Hepatocyte (in vitro differentiated cells): ENCODE measurements around the gene CDK5. TPM values are rescaled to one million over a fixed set of nuclear protein-coding genes. Genes with fewer than 3 reads are reported as not detected.
A peak's percentile ranks its signal among the peaks of the same experiment; 100 is the strongest.

ENCODE experiments used
- DNase-seq: peaks from one replicate; pipeline ENCODE4 v3.0.0-alpha.2; 2016; ENCODE audit warnings: low spot score
- H2AFZ ChIP-seq: fragments of 200-600 bp; sonication (generic); 2 replicates; pipeline ENCODE4 v1.6.0; 2016; ENCODE audit warnings: antibody characterized with exemption, mild to moderate bottlenecking
- H3K27ac ChIP-seq: fragments of 200-600 bp; sonication (generic); 2 replicates; pipeline ENCODE4 v1.5.1; 2016; ENCODE audit warnings: mild to moderate bottlenecking
- H3K27me3 ChIP-seq: fragments of 200-600 bp; sonication (generic); 2 replicates; pipeline ENCODE4 v1.6.1; 2016
- H3K36me3 ChIP-seq: fragments of 200-600 bp; sonication (generic); replicated peaks from 2 replicates; pipeline ENCODE4 v1.5.1; 2016; ENCODE audit warnings: low read depth; ENCODE audit not compliant: insufficient read depth
- H3K4me1 ChIP-seq: fragments of 200-600 bp; sonication (generic); 2 replicates; pipeline ENCODE4 v1.5.1; 2016; ENCODE audit warnings: mild to moderate bottlenecking, moderate library complexity; ENCODE audit not compliant: insufficient read depth
- H3K4me2 ChIP-seq: fragments of 200-600 bp; sonication (generic); 2 replicates; pipeline ENCODE4 v1.6.0; 2016
- H3K4me3 ChIP-seq: fragments of 200-600 bp; sonication (generic); 2 replicates; pipeline ENCODE4 v1.5.1; 2016; ENCODE audit warnings: mild to moderate bottlenecking
- H3K79me2 ChIP-seq: fragments of 200-600 bp; sonication (generic); 2 replicates; pipeline ENCODE4 v1.6.0; 2017; ENCODE audit warnings: mild to moderate bottlenecking
- H3K9me2 ChIP-seq: fragments of 200-600 bp; sonication (generic); replicated peaks from 2 replicates; pipeline ENCODE4 v1.6.0; 2017; ENCODE audit warnings: mild to moderate bottlenecking; ENCODE audit not compliant: insufficient read depth
- H3K9me3 ChIP-seq: fragments of 200-600 bp; sonication (generic); 2 replicates; pipeline ENCODE4 v1.5.1; 2016; ENCODE audit warnings: low read depth, mild to moderate bottlenecking
- H4K20me1 ChIP-seq: fragments of 200-600 bp; sonication (generic); 2 replicates; pipeline ENCODE4 v1.6.0; 2016; ENCODE audit warnings: mild to moderate bottlenecking; ENCODE audit not compliant: insufficient read depth, poor library complexity, severe bottlenecking
- EZH2 ChIP-seq: fragments of 200-600 bp; sonication (generic); IDR thresholded peaks from 2 replicates; pipeline ENCODE4 v1.6.1; 2016; ENCODE audit warnings: antibody characterized with exemption, mild to moderate bottlenecking, borderline replicate concordance
- EZH2phosphoT487 ChIP-seq: fragments of 200-600 bp; sonication (generic); IDR thresholded peaks from one replicate; pipeline ENCODE4 v1.6.1; 2018; ENCODE audit warnings: antibody characterized with exemption, mild to moderate bottlenecking, low read depth, moderate library complexity; ENCODE audit not compliant: unreplicated experiment, severe bottlenecking
- WGBS: methylation state at CpG from one replicate; pipeline ENCODE4 v1.1.6; 2016; ENCODE audit warnings: low lambda C conversion rate; ENCODE audit errors: missing lambda C conversion rate; 5-methylcytosine and 5-hydroxymethylcytosine counted together
- polyA plus RNA-seq: library from polyadenylated mRNA; unstranded; fragments of >200 nt; fragmentation: Nextera tagmentation; extraction: Ambion mirVana; gene quantifications from 2 replicates; pipeline ENCODE4 v1.2.1, GENCODE V29; 2016
- total RNA-seq: library from RNA; depleted of rRNA; stranded (reverse); fragments of >200 nt; gene quantifications from 2 replicates; pipeline ENCODE4 v1.2.3, GENCODE V29; 2014
- TF ChIP-seq, protein P1 (sequence below): fragments of 200-600 bp; sonication (generic); IDR thresholded peaks from 2 replicates; pipeline ENCODE4 v1.5.1; 2016; ENCODE audit warnings: antibody characterized with exemption, mild to moderate bottlenecking; ENCODE audit not compliant: poor library complexity

Gene CDK5
- total and polyA plus RNA-seq, 2 experiments from 2014 or later, result 17.4 to 29.4 TPM

DNA sequence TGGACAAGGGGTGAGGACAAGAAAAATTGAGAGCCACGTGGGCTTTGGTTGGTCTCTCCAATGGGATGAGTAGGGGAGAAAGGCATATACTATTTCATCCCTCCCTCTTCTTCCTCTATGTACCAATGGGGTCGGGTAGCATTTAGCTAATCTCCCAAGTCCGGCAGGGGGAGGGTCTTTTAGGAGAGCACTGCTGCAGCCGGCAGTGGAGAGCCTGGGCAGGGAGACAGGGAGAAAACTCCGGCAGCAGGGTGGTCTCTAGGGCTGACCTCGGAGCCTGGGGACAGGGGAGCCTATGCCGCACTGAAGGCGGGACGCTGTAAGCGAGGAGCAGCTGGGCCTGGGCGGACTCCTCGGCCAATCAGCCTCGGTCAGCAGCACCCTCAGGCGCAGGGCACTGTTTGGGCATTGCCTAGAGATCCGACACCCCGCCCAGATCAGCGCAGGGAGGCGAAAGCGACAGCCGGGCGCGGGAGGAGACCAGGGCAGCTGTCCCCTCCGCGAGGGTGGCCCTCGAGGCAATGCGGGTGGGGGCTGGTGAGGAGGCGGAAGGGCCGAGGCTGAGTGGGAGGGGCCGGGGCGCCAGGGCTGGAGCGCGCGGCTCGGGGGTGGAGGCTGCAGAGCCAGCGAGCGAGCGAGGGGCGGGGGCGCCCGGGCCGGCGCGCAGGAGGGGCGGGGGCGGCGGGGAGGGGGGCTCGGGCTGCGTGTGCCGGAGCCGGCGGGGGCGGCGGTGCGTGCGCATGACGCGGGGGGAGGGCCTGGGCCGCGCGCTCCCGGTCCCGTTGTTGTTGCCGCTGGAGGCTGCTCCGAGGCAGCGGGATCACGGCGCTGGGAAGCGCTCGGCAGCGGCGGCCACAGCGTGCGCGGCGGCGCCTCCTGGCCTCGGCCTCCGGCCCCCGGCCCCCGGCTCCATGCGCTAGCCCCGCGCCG, 28.3 kb upstream of the CDK5 start, which contains the start of gene AGAP3:
AGAP3 (plus strand) TSS at position 785 of the 930 bp plus-strand sequence. CDS start 267 bp downstream, outside the sequence.
- Histone ChIP-seq H3K4me1 (peaks cover 61% of the 10 kb centered on the region), H3K9me2 (no peaks in the 10 kb centered on the region), H3K27me3 (no peaks in the 10 kb centered on the region), H3K27ac (peak within 1 kb of the TSS; percentile 91), H3K36me3 (no peaks in the 10 kb centered on the region), H4K20me1 (peaks cover 30% of the 10 kb centered on the region), H3K4me2 (peak within 1 kb of the TSS; percentile 100), H3K79me2 (peaks cover 59% of the 10 kb centered on the region), H2AFZ (peak within 1 kb of the TSS; percentile 89), H3K9me3 (no peaks in the 10 kb centered on the region), H3K4me3 (peak within 1 kb of the TSS; percentile 95)
- WGBS, result 1% methylated on average over 22 of the region's 84 CpGs
- peak; percentile 91 for DNase-seq
- TF ChIP-seq EZH2, result no peak
- TF ChIP-seq, protein P1, sequence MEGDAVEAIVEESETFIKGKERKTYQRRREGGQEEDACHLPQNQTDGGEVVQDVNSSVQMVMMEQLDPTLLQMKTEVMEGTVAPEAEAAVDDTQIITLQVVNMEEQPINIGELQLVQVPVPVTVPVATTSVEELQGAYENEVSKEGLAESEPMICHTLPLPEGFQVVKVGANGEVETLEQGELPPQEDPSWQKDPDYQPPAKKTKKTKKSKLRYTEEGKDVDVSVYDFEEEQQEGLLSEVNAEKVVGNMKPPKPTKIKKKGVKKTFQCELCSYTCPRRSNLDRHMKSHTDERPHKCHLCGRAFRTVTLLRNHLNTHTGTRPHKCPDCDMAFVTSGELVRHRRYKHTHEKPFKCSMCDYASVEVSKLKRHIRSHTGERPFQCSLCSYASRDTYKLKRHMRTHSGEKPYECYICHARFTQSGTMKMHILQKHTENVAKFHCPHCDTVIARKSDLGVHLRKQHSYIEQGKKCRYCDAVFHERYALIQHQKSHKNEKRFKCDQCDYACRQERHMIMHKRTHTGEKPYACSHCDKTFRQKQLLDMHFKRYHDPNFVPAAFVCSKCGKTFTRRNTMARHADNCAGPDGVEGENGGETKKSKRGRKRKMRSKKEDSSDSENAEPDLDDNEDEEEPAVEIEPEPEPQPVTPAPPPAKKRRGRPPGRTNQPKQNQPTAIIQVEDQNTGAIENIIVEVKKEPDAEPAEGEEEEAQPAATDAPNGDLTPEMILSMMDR, result no peak
- no peak for TF ChIP-seq EZH2phosphoT487

DNA sequence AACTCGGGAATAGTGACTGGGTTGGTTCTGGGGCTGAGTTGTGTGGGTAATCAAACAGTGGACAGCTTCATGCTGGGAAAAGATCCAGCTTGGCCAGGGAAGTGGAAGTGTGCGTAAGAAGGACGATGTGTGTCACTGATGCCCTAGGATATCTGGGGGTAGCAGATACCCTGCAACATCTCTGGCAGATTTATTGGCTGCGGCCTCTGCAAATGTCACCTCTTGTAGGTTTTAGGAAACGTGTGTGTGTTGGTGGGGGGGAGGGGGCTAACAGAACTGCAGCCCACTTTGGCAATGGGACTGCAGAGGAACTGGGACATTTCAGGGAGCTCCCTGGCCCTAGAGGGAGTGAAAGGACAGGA, 27.6 kb upstream of the CDK5 start:
- no peaks in the 10 kb centered on the region for H3K9me3 ChIP-seq
- WGBS, result 39% methylated on average over 5 of the region's 5 CpGs
- peak overlapping the region; percentile 100 for H3K4me2 ChIP-seq
- no peak for DNase-seq
- peak overlapping the region; percentile 91 for H3K27ac ChIP-seq
- H3K27me3 ChIP-seq, result no peaks in the 10 kb centered on the region
- H3K79me2 ChIP-seq, result peaks cover 55% of the 10 kb centered on the region
- H2AFZ ChIP-seq, result no peak overlapping the region
- TF ChIP-seq EZH2phosphoT487 (no peak), EZH2 (no peak)
- TF ChIP-seq, protein P1, result no peak
- H3K4me3 ChIP-seq, result no peak overlapping the region
- H4K20me1 ChIP-seq, result peaks cover 24% of the 10 kb centered on the region
- no peaks in the 10 kb centered on the region for H3K9me2 ChIP-seq
- H3K4me1 ChIP-seq, result peaks cover 60% of the 10 kb centered on the region
- H3K36me3 ChIP-seq, result no peaks in the 10 kb centered on the region

DNA sequence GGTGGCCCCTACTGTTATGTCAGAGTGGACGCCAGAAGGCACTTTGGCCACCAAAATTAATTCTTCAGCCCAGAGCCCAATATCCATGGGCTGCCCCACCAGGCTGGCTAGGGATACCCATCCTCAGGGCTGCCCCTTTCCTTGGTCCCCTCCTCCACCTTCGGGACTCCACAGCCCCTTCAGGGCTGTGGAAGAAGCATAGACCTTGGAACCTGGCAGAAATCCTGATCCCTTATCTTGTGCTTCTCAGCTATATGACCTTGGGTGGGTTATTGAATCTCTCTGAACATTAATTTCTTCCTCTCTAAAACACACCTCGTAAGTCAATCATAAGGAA, 26.1 kb upstream of the CDK5 start:
- Histone ChIP-seq H3K27ac (peak overlapping the region; percentile 94), H3K27me3 (no peaks in the 10 kb centered on the region), H3K4me2 (peak overlapping the region; percentile 90), H2AFZ (peak overlapping the region; percentile 79), H3K9me2 (no peaks in the 10 kb centered on the region), H4K20me1 (peaks cover 14% of the 10 kb centered on the region), H3K4me1 (peaks cover 55% of the 10 kb centered on the region), H3K79me2 (peaks cover 55% of the 10 kb centered on the region), H3K9me3 (no peaks in the 10 kb centered on the region), H3K36me3 (no peaks in the 10 kb centered on the region), H3K4me3 (peak overlapping the region; percentile 91)
- TF ChIP-seq EZH2 (no peak), EZH2phosphoT487 (no peak)
- TF ChIP-seq, protein P1, result no peak
- WGBS, result 36% methylated on average over 3 of the region's 3 CpGs
- no peak for DNase-seq
